GM18505 (cell line): ENCODE results near the gene CDKAL1.
"Not testable (repeated sequence)": the region's sequence is repeated elsewhere in the genome, so short reads cannot be mapped to it uniquely, and the experiment has no call there.

ENCODE experiments used
- ATAC-seq: cut with Tn5 transposase; IDR thresholded peaks from one replicate; pipeline ENCODE4 v1.9.1; 2021; ENCODE audit not compliant: unreplicated experiment
- POLR2A ChIP-seq: IDR thresholded peaks from 4 replicates; pipeline ENCODE4 v1.6.1; 2011; ENCODE audit warnings: borderline replicate concordance; ENCODE audit not compliant: insufficient read depth, insufficient read length; ENCODE audit errors: extremely low read depth

Gene CDKAL1

GRCh38 chr6:20629509-20629908 lies 95.3 kb downstream of the CDKAL1 start:
- TF ChIP-seq POLR2A: no peak
- no peak for ATAC-seq

- no peak for ATAC-seq
- TF ChIP-seq POLR2A: no peak
These were observed 95.9 kb downstream of the CDKAL1 start for GRCh38 chr6:20630136-20630535.

- no peak for TF ChIP-seq POLR2A
- no peak for ATAC-seq
These were observed 96.6 kb downstream of the CDKAL1 start for GRCh38 chr6:20630617-20631548.

- ATAC-seq: no peak
- TF ChIP-seq POLR2A: no peak
These were observed 97.3 kb downstream of the CDKAL1 start for GRCh38 chr6:20631549-20631924.

DNA sequence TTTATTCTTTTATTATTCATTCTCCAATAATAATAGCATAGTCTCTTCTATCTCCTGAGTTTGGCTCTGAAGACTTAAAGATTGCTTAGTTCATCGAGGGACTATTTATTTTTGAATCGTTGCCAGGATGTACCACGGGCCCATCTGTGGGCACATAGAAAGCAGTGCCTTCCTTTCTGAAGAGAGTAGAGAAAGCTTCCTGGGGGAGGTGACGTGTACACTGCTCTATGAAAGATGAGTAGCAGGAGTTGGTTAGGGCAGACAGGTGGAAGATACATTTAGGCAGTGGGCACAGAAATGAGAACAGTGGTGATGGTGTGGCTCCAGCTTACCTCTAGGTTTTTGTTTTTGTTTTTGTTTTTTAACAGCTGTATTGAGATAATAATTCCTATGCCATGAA lies 98.4 kb downstream of the CDKAL1 start:
- TF ChIP-seq POLR2A: no peak
- ATAC-seq: no peak

GRCh38 chr6:20633566-20634340 lies 99.5 kb downstream of the CDKAL1 start:
- no peak for TF ChIP-seq POLR2A
- no peak for ATAC-seq

GRCh38 chr6:20639161-20639560 lies 104.9 kb downstream of the CDKAL1 start:
- no peak for TF ChIP-seq POLR2A
- ATAC-seq: no peak

GRCh38 chr6:20640181-20640580 lies 105.9 kb downstream of the CDKAL1 start:
- ATAC-seq: no peak
- TF ChIP-seq POLR2A: no peak

DNA sequence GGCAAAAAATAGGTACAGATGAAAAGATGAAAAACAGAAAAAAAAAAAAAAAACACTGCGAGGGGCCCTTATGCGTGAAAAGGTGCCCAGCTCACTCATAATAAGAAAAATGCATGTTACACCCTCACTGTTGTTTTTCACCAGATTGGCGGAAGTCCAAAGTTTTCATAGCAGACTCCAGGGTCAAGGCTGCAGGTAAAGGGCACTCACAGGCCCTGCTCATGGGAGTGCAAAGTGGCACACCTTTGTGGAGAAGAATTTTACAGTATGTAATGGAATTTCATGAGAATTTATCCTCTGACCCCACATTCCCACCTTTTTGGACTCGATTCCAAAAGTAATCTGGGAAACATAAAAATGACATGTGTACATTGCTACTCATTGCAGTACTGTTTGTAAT lies 108.2 kb downstream of the CDKAL1 start:
- no peak for TF ChIP-seq POLR2A
- no peak for ATAC-seq

DNA sequence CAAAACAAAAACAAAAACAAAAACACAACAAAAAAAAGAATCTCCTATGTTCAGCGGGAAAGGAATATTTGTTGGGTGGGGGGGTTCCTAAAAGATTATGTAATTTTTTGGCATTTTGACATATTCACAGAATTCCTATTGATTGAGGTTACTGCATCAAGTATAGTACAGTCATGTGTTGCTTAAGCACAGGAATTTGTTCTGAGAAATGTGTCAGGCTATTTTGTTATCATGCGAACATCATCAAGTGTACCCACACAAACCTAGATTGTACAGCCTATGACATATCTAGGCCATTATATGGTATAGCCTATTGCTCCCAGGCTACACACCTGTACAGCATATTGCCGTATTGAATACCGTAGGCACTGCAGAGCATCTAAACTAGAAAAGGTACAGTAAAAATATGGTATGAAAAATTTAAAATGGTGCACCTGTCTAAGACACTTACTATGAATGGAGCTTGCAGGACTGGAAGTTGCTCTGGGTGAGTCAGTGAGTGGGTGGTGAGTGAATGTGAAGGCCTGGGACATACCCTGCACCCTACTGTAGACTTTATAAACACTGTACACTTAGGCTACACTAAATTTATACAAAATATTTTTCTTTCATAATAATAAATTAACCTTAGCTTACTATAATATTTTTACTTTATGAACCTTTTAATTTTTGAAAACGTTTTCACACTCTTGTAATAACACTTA lies 110.6 kb downstream of the CDKAL1 start:
- no peak for ATAC-seq
- TF ChIP-seq POLR2A: no peak

DNA sequence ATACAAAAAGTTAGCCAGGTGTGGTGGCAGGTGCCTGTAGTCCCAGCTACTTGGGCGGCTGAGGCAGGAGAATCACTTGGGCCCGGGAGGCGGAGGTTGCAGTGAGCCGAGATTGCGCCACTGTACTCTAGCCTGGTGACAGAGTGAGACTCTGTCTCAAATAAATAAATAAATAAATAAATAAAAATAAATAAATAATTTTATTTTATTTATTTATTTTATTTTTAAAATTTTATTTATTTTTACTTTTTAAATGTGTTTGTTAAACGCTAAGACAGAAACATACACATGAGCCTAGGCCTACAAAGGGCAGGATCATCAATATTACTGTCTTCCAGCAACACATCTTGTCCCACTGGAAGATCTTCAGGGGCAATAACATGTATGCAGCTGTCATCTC lies 111.3 kb downstream of the CDKAL1 start:
- ATAC-seq: not testable (repeated sequence)

DNA sequence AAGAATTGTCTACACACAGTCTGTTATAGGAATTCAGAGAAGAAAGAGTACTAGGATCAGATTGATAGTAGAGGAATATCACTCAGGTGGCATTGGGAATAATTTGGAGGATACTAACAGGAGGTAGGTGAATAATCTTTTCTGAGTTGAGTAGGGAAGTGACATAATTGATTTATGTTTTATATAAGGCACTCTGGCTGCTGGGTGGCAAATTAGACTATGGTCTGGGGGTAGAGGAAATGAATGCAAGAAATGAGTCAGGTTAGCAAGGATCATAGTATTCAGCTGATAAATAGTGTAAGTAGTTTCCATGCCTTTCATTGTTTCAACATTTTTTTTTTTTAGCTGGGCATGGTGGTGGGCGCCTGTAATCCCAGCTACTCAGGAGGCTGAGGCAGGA lies 113.3 kb downstream of the CDKAL1 start:
- no peak for TF ChIP-seq POLR2A
- ATAC-seq: no peak

DNA sequence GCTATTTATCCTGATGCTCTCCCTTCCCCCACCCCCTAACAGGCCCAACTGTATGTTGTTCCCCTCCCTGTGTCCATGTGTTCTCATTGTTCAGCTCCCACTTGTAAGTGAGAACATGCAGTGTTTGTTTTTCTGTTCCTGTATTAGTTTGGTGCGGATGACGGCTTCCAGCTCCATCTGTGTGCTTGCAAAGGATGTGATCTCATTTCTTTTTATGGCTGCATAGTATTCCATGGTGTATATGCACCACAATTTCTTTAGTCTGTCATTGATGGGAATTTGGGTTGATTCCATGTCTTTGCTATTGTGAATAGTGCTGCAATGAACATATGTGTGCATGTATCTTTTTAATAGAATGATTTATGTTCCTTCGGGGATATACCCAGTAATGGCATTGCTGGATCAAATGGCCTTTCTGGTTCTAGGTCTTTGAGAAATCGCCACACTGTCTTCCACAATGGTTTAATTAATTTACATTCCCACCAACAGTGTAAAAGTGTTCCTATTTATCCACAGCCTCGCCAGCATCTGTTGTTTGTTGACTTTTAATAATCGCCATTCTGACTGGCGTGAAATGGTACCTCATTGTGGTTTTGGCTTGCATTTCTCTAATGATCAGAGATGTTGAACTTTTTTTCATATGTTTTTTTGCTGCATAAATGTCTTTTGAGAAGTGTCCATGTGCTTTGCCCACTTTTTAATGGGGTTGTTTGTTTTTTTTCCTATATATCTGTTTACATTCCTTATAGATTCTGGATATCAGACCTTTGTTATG lies 115.6 kb downstream of the CDKAL1 start:
- not testable (repeated sequence) for ATAC-seq
